ENCODE data around the gene LAMB3.

The LAMB3 gene

DNA sequence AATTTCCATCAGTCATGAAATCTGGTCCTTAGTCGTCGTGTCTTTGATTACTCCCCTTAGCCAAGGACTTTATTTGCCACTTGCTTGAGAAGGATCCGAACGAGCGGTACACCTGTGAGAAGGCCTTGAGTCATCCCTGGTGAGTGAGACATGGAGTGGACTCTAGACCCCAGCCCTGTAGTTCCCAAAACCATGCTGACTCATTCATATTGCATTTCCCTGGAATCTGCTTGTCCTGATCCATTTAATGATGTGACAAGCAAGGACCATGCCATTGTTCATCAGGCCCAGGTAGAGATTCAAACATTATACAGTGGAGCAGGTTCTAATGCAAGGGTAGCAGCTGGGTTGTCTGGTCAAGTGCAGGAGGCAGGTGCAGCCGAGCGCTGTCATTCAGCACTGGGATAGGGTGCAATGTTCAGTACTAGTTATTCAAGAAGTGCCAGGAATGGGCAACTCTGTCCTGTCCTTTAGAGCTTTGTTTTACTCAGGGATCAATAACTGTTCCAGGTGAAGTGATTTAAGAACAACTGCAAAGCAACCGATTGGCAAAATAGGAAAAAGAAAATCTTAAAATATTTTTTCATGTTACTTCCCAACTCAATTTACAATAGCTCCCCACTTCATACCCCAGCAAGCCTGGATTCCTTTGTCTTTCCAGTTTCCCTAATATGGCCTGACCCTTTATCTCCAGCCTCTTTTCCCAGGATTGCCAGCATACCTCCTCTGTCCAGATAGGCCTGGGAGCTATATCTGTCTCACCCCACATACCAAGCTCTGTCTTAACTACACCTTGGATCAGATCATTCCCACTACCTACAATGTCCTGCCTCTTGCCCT, 42.2 kb downstream of the LAMB3 start:
- no peak overlapping the region for H3K4me3 ChIP-seq (ENCODE audit: insufficient read length, low read depth)
- H3K9me3 ChIP-seq (ENCODE audit: insufficient read depth, low read length) = no peaks in the 10 kb centered on the region
- H3K4me1 ChIP-seq (ENCODE audit: insufficient read depth, insufficient read length) = no peaks in the 10 kb centered on the region
- TF ChIP-seq SUZ12 (IDR thresholded peaks at IDR 0.05; ENCODE audit: extremely low read depth, insufficient read depth, insufficient read length) (no peak), ZNF274 (IDR thresholded peaks at IDR 0.05; ENCODE audit: low read depth, low read length) (no peak), YY1 (IDR thresholded peaks at IDR 0.05; ENCODE audit: insufficient read depth, insufficient read length) (no peak)
- H3K27me3 ChIP-seq (ENCODE audit: insufficient read depth, insufficient read length) = no peaks in the 10 kb centered on the region
- H3K36me3 ChIP-seq (ENCODE audit: insufficient read depth, insufficient read length, low read length) = no peaks in the 10 kb centered on the region
- no peak overlapping the region for H3K9ac ChIP-seq (ENCODE audit: insufficient read length, low read depth)
- no peak for DNase-seq (ENCODE audit: low read depth, low spot score)

DNA sequence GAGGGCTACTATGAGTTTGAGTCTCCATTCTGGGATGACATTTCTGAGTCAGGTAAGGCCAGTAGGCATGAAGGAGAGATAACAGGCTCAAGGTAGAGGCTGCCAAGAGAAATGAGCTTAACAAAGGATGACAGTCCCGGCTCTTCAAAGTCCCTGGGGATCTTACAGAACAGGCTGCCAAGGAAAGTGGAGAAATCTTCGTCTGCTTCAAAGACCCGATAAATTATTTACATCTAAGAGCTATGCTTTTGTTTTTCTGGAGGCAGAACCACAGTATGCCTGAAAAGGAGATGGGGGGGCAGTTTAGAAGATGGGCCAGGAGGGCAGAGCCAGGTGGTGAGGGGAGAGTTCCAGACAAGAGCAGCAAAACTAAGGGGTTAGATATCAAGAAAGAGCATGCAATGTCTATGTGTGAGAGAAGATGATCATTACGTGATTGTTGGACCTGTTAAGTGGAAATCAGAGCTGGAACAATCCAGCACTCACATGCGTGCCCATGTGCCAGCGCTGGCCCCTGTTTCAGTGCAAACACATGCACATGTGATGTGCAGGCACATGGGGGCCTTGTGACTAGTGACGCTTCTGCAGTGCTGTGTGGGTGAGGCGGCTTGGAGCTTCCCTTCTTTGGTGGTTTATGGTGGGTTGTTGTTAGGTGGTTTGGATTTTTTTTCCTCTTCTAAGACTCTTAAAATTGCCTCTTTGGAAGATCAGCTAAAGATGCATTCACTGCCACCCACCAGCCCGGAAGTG, 43.0 kb downstream of the LAMB3 start:
- Histone ChIP-seq H3K36me3 (ENCODE audit: insufficient read depth, insufficient read length, low read length) (no peaks in the 10 kb centered on the region), H3K27me3 (ENCODE audit: insufficient read depth, insufficient read length) (no peaks in the 10 kb centered on the region), H3K4me1 (ENCODE audit: insufficient read depth, insufficient read length) (no peaks in the 10 kb centered on the region), H3K9me3 (ENCODE audit: insufficient read depth, low read length) (no peaks in the 10 kb centered on the region), H3K4me3 (ENCODE audit: insufficient read length, low read depth) (no peak overlapping the region), H3K9ac (ENCODE audit: insufficient read length, low read depth) (no peak overlapping the region)
- no peak for DNase-seq (ENCODE audit: low read depth, low spot score)
- no peak for TF ChIP-seq SUZ12 (IDR thresholded peaks at IDR 0.05; ENCODE audit: extremely low read depth, insufficient read depth, insufficient read length)
- no peak for TF ChIP-seq ZNF274 (IDR thresholded peaks at IDR 0.05; ENCODE audit: low read depth, low read length)
- no peak for TF ChIP-seq YY1 (IDR thresholded peaks at IDR 0.05; ENCODE audit: insufficient read depth, insufficient read length)

DNA sequence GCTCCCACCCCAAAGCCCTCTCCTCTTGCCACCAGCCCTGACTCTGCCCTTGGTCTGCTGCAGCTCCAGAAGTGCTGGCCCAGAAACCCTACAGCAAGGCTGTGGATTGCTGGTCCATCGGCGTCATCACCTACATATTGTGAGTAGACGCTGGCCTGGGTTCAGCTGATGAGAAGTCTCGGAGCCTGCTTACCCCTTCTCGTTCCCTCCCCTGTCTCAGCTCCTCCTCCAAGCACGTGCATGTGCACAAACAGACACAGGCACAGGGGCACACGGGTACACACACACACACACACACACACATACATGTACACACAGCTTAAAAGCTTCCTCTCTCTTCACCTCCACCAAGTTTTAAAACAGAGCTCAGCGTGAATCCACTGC, 44.4 kb downstream of the LAMB3 start:
- H3K9ac ChIP-seq (ENCODE audit: insufficient read length, low read depth) = no peak overlapping the region
- H3K36me3 ChIP-seq (ENCODE audit: insufficient read depth, insufficient read length, low read length) = no peaks in the 10 kb centered on the region
- no peak for TF ChIP-seq YY1 (IDR thresholded peaks at IDR 0.05; ENCODE audit: insufficient read depth, insufficient read length)
- no peak for TF ChIP-seq ZNF274 (IDR thresholded peaks at IDR 0.05; ENCODE audit: low read depth, low read length)
- no peak for TF ChIP-seq SUZ12 (IDR thresholded peaks at IDR 0.05; ENCODE audit: extremely low read depth, insufficient read depth, insufficient read length)
- no peaks in the 10 kb centered on the region for H3K27me3 ChIP-seq (ENCODE audit: insufficient read depth, insufficient read length)
- no peak overlapping the region for H3K4me3 ChIP-seq (ENCODE audit: insufficient read length, low read depth)
- no peaks in the 10 kb centered on the region for H3K4me1 ChIP-seq (ENCODE audit: insufficient read depth, insufficient read length)
- no peak for DNase-seq (ENCODE audit: low read depth, low spot score)
- H3K9me3 ChIP-seq (ENCODE audit: insufficient read depth, low read length) = no peaks in the 10 kb centered on the region

DNA sequence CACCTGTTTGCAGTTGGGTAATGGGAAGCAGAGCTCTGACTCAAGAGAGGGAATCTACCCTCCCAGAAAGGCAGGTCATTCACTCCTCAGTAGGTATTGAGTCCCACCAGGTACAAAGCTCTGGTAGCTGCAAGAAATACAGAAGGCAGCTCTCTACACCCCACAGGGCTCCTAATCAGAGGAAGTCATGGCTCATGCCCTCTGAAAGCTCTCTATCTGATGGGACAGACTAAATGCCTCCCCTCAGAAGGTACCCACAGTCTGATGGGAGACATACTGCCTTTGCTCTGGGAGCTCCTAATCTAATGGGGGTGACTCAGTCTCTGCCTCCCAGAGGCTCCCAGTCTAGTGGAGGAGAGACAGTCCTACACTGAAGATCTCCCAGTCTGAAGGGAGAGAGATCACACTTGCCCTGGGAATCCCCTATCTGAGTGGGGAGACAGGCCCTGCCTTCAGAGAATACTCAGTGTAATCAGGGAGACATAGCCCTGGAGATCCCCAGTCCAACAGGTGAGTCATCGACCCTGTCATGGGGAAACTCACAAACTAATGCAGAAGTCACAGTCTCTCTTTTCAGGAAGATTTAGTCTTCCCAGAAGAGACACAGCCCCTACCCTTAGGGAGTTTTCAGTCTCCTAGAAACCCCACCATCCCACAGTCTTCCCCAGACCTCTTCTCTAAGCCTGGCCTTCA, 45.0 kb downstream of the LAMB3 start:
- DNase-seq (ENCODE audit: low read depth, low spot score) = no peak
- Histone ChIP-seq H3K9ac (ENCODE audit: insufficient read length, low read depth) (no peak overlapping the region), H3K27me3 (ENCODE audit: insufficient read depth, insufficient read length) (no peaks in the 10 kb centered on the region)

DNA sequence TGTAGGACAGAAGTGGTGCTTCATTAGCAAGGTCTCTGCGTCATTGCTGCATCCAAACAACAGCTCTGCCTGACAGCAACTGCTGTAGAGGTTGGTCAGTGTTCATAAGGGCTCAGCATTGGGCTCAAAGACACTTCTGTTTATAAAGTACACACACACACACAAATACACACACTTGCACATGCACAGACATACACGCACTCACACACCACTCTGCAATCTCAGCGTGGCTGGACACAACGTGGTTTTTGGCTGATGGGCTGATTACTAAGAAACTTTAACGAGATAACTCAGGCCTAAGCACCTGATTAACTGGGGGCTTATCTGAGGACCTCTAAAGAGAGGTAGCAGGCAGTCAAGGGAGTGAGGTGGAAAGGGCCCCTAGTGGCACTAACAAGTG, 48.3 kb downstream of the LAMB3 start:
- Histone ChIP-seq H3K36me3 (ENCODE audit: insufficient read depth, insufficient read length, low read length) (no peaks in the 10 kb centered on the region), H3K4me1 (ENCODE audit: insufficient read depth, insufficient read length) (no peaks in the 10 kb centered on the region), H3K27me3 (ENCODE audit: insufficient read depth, insufficient read length) (no peaks in the 10 kb centered on the region), H3K9me3 (ENCODE audit: insufficient read depth, low read length) (no peaks in the 10 kb centered on the region), H3K4me3 (ENCODE audit: insufficient read length, low read depth) (no peak overlapping the region), H3K9ac (ENCODE audit: insufficient read length, low read depth) (no peak overlapping the region)
- TF ChIP-seq SUZ12 (IDR thresholded peaks at IDR 0.05; ENCODE audit: extremely low read depth, insufficient read depth, insufficient read length) = no peak
- no peak for TF ChIP-seq YY1 (IDR thresholded peaks at IDR 0.05; ENCODE audit: insufficient read depth, insufficient read length)
- TF ChIP-seq ZNF274 (IDR thresholded peaks at IDR 0.05; ENCODE audit: low read depth, low read length) = no peak
- no peak for DNase-seq (ENCODE audit: low read depth, low spot score)

More for the DNA sequence above, 45.0 kb downstream of the LAMB3 start:
- TF ChIP-seq ZNF274 (IDR thresholded peaks at IDR 0.05; ENCODE audit: low read depth, low read length) = no peak
- no peak for TF ChIP-seq YY1 (IDR thresholded peaks at IDR 0.05; ENCODE audit: insufficient read depth, insufficient read length)
- TF ChIP-seq SUZ12 (IDR thresholded peaks at IDR 0.05; ENCODE audit: extremely low read depth, insufficient read depth, insufficient read length) = no peak
- Histone ChIP-seq H3K4me3 (ENCODE audit: insufficient read length, low read depth) (no peak overlapping the region), H3K4me1 (ENCODE audit: insufficient read depth, insufficient read length) (no peaks in the 10 kb centered on the region), H3K9me3 (ENCODE audit: insufficient read depth, low read length) (no peaks in the 10 kb centered on the region), H3K36me3 (ENCODE audit: insufficient read depth, insufficient read length, low read length) (no peaks in the 10 kb centered on the region)

DNA sequence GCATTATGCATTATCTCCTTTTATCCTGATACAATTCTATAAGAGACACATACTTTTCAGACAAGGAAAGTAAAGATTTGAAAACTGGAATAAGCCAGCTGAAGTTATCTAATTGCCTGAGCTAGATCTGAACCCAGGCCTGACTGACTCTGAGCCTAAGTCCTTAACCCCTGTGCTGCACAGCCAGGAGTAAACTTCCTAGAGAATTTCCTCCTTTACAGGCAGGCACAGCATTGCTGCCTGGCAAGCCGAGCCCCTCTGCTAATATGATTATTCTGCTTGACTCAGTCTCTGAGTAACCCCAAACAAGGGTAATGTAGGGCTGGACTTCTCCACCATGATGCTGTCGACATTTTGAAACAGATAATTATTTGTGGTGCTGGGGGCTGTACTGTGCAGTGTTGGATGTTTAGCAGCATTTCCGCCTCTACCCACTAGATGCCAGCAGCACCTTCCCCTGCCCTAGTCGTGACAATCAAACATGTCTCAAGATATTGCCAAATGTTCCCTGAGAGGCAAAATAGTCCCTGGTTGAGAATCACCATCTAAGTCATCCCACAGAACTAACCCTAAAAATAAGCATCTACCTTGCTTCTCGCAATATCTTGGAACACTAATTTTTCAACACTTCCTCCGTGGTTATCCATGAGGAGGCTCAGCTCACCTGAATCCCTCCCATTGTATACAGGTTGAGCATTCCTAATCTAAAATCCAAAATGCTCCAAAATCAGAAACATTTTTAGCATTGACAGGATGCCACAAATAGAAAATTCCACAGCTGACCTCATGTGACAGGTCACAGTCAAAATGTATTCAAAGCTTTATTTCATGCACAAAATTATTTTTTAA, 50.2 kb downstream of the LAMB3 start:
- no peaks in the 10 kb centered on the region for H3K36me3 ChIP-seq (ENCODE audit: insufficient read depth, insufficient read length, low read length)
- H3K27me3 ChIP-seq (ENCODE audit: insufficient read depth, insufficient read length) = no peaks in the 10 kb centered on the region
- no peak for DNase-seq (ENCODE audit: low read depth, low spot score)
- TF ChIP-seq YY1 (IDR thresholded peaks at IDR 0.05; ENCODE audit: insufficient read depth, insufficient read length) (no peak), ZNF274 (IDR thresholded peaks at IDR 0.05; ENCODE audit: low read depth, low read length) (no peak), SUZ12 (IDR thresholded peaks at IDR 0.05; ENCODE audit: extremely low read depth, insufficient read depth, insufficient read length) (no peak)
- no peak overlapping the region for H3K4me3 ChIP-seq (ENCODE audit: insufficient read length, low read depth)
- no peak overlapping the region for H3K9ac ChIP-seq (ENCODE audit: insufficient read length, low read depth)
- H3K9me3 ChIP-seq (ENCODE audit: insufficient read depth, low read length) = no peaks in the 10 kb centered on the region
- H3K4me1 ChIP-seq (ENCODE audit: insufficient read depth, insufficient read length) = no peaks in the 10 kb centered on the region
